H1 (cell line): ENCODE data around the gene STEAP3.
"Not testable (repeated sequence)": the region's sequence is repeated elsewhere in the genome, so short reads cannot be mapped to it uniquely, and the experiment has no call there.

Source experiments
- CHD2 ChIP-seq: IDR thresholded peaks from 2 replicates; pipeline ENCODE4 v1.6.1; 2012; ENCODE audit warnings: low read length, improper control_type of control experiment
- CTCF ChIP-seq, 3 experiments: IDR thresholded peaks; 1 replicate in 2 of 3; 2 replicates in 1 of 3; pipeline versions ENCODE4 v1.5.1 to v1.6.1; 2011; ENCODE audit warnings: low read length in 3 of 3, mild to moderate bottlenecking in 3 of 3, inconsistent platforms in 2 of 3, low read depth in 1 of 3, moderate library complexity in 1 of 3; ENCODE audit not compliant: insufficient read depth in 1 of 3; ENCODE audit errors: control extremely low read depth in 1 of 3
- EZH2 ChIP-seq: fragments of 200-600 bp; sonication (generic); IDR thresholded peaks from 2 replicates; pipeline ENCODE4 v1.7.1; 2012; ENCODE audit warnings: low read depth, mild to moderate bottlenecking, moderate library complexity, low read length, inconsistent platforms; ENCODE audit not compliant: severe bottlenecking
- RFX5 ChIP-seq: IDR thresholded peaks from 2 replicates; pipeline ENCODE4 v1.6.1; 2011; ENCODE audit warnings: low read depth, low read length, improper control_type of control experiment, borderline replicate concordance
- TAF1 ChIP-seq: IDR thresholded peaks from 2 replicates; pipeline ENCODE4 v1.6.1; 2011; ENCODE audit warnings: mild to moderate bottlenecking, low read depth, low read length
- TF ChIP-seq, protein P1 (sequence below): IDR thresholded peaks from 2 replicates; pipeline ENCODE4 v1.6.1; 2012; ENCODE audit warnings: inconsistent platforms

GRCh38 chr2:119278385-119278784, 54.8 kb downstream of the STEAP3 start:
- not testable (repeated sequence) for TF ChIP-seq RFX5; CHD2; EZH2; CTCF (IDR thresholded peaks at IDR 0.05; ENCODE audit: control extremely low read depth in 1 of 3, insufficient read depth in 1 of 3, low read depth in 1 of 3, low read length in 3 of 3); TAF1
- TF ChIP-seq, protein P1, sequence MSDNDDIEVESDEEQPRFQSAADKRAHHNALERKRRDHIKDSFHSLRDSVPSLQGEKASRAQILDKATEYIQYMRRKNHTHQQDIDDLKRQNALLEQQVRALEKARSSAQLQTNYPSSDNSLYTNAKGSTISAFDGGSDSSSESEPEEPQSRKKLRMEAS = not testable (repeated sequence)
